Left lung (tissue), 10 donors: ENCODE results near the gene DISC1. TPM values are rescaled to one million over a fixed set of nuclear protein-coding genes. Genes with fewer than 3 reads are reported as not detected.
A peak's percentile ranks its signal among the peaks of the same experiment; 100 is the strongest.

Source experiments
- ATAC-seq: fragments of 200-7000 bp; cut with Tn5 transposase; one replicate; pipeline ENCODE4 v1.9.1; 2020; ENCODE audit warnings: moderate library complexity
- DNase-seq, 4 donors: peaks; one replicate each; pipeline ENCODE4 v3.0.0-alpha.2; 2013 to 2020
- H3K27ac ChIP-seq, 2 donors: fragments of 200-600 bp; sonication (generic) in 1 of 2; one replicate each; pipeline versions ENCODE4 v1.5.0 to v1.8.0; 2020 to 2021
- H3K27me3 ChIP-seq, 2 donors: fragments of 200-600 bp; sonication (generic) in 1 of 2; one replicate each; pipeline versions ENCODE4 v1.5.0 to v1.8.0; 2020 to 2021
- H3K36me3 ChIP-seq, 2 donors: fragments of 200-600 bp; sonication (generic) in 1 of 2; one replicate each; pipeline versions ENCODE4 v1.5.0 to v1.8.0; 2020 to 2021
- H3K4me1 ChIP-seq, 2 donors: fragments of 200-600 bp; one replicate each; pipeline ENCODE4 v1.8.0; 2021
- H3K4me3 ChIP-seq, 2 donors: fragments of 200-600 bp; sonication (generic) in 1 of 2; one replicate each; pipeline versions ENCODE4 v1.5.0 to v1.8.0; 2020 to 2021; ENCODE audit warnings: mild to moderate bottlenecking in 1 of 2
- H3K9me3 ChIP-seq, 2 donors: fragments of 200-600 bp; sonication (generic) in 1 of 2; one replicate each; pipeline versions ENCODE4 v1.5.0 to v1.8.0; 2020 to 2021
- CTCF ChIP-seq, 2 donors: fragments of 200-600 bp; sonication (generic) in 1 of 2; IDR thresholded peaks; one replicate each; pipeline versions ENCODE4 v1.5.0 to v1.8.0; 2021; ENCODE audit warnings: antibody characterized with exemption in 2 of 2
- intact Hi-C, 2 donors: fragments of 100-400 bp; cut with DNase I; formaldehyde crosslinking; loops; one replicate each; pipeline versions ENCODE4 v1.11.2 to v1.14.2; 2022
- polyA plus RNA-seq, 6 donors: library from polyadenylated mRNA; unstranded; fragments of 120-200 nt; gene quantifications; one replicate each; pipeline ENCODE4 v1.2.1, GENCODE V29; 2013; ENCODE audit not compliant: insufficient read length in 6 of 6
- total RNA-seq, 2 donors: library from RNA; stranded (reverse); fragmentation: NEBNext Ultra II Directional; extraction: Animal tissue kit (Norgen Biotek cat#: 25700); gene quantifications; one replicate each; pipeline ENCODE4 v1.2.1, GENCODE V29; 2021
- donor health status: DM: no; HTN: yes; CAD: no.
- donor health status: DM: no; HTN: no; CAD: no.

The DISC1 gene
- total and polyA plus RNA-seq, 8 donors: 3.9 to 11.7 (median 10.5) TPM

DNA sequence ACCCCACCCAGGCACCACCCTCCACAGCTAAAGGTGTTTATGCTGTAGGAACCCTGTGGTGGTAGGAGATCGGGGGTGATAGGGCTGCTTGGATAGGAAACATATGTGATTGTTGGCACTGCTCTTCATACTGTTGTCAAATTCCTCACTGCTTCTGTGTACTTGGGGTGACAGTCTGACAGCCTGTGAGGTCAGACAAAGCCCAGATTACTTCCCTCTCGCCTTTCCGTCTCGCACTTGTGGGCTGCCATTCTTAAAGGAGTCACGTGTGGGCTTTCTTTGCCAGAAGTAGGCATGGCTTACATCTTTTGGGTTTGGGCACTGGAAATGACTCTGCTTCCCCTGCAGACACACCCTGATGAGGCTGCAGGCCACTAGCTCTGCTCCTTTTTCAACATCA is 363.8 kb downstream of the DISC1 start:
- intact Hi-C loops: no loop called here
- Histone ChIP-seq H3K27ac (peak overlapping the region in 1 of 2 donors; percentile 5), H3K4me3 (no peak overlapping the region), H3K36me3 (no peaks in the 10 kb centered on the region), H3K9me3 (no peaks in the 10 kb centered on the region), H3K27me3 (no peaks in the 10 kb centered on the region), H3K4me1 (no peaks in the 10 kb centered on the region)
- ATAC-seq (peak; percentile 37), DNase-seq (no peak)
- TF ChIP-seq CTCF (IDR thresholded peaks at IDR 0.05): no peak

DNA sequence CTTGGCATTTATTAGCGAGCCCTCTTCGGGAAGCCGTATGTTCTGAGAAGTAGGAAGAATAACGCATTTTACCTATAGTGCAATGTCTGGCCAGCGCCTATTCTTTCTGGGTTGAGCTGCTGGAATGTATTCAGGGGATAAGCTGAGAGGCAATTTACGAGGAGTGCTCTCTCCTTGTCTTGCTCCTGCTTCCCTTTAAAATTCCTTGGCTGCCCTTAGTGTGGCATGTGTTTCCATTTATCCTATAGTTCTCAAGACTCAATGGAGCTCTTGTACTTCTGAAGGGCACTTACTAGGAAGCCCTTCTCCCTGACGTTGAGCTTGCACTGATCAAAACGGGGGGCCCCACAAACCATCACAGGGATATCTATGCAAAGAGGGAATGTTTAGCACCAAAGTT is 364.6 kb downstream of the DISC1 start:
- ATAC-seq: no peak
- no peak for TF ChIP-seq CTCF (IDR thresholded peaks at IDR 0.05)

GRCh38 chr1:231993968-231994455 is 367.4 kb downstream of the DISC1 start:
- Histone ChIP-seq H3K4me1 (no peaks in the 10 kb centered on the region), H3K4me3 (no peak overlapping the region), H3K27me3 (no peaks in the 10 kb centered on the region), H3K9me3 (no peaks in the 10 kb centered on the region), H3K36me3 (no peaks in the 10 kb centered on the region), H3K27ac (no peak overlapping the region)
- intact Hi-C loops: no loop called here
- TF ChIP-seq CTCF (IDR thresholded peaks at IDR 0.05): no peak
- DNase-seq: no peak
- ATAC-seq: no peak

More for the DNA sequence above, 364.6 kb downstream of the DISC1 start:
- H3K27ac ChIP-seq: peak overlapping the region in 1 of 2 donors; percentile 5
- H3K27me3 ChIP-seq: no peaks in the 10 kb centered on the region
- intact Hi-C loops: no loop called here
- DNase-seq: no peak
- no peak overlapping the region for H3K4me3 ChIP-seq
- H3K36me3 ChIP-seq: no peaks in the 10 kb centered on the region
- no peaks in the 10 kb centered on the region for H3K9me3 ChIP-seq
- H3K4me1 ChIP-seq: no peaks in the 10 kb centered on the region

DNA sequence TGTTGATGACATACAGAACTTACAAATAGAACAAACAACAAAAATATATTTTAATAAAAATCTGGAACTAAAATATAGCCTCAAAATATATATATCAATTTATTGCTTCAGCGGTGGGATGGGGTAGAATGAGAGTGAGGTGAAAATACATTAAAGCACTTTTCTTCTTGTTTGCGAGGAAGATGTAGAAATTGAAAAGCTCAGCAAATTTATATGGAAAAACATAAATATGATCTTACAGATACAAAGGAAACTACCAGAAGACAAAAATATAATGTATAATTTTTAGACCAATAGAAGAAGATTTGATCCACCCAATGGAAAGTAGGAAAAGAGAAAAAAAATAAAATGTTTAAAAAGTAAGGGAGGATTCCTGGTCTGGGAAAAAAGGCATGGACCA is 372.2 kb downstream of the DISC1 start:
- Histone ChIP-seq H3K9me3 (no peaks in the 10 kb centered on the region), H3K27ac (no peak overlapping the region), H3K4me1 (no peaks in the 10 kb centered on the region), H3K36me3 (no peaks in the 10 kb centered on the region), H3K4me3 (no peak overlapping the region), H3K27me3 (no peaks in the 10 kb centered on the region)
- TF ChIP-seq CTCF (IDR thresholded peaks at IDR 0.05): no peak
- DNase-seq: no peak
- intact Hi-C loops: no loop called here
- no peak for ATAC-seq

DNA sequence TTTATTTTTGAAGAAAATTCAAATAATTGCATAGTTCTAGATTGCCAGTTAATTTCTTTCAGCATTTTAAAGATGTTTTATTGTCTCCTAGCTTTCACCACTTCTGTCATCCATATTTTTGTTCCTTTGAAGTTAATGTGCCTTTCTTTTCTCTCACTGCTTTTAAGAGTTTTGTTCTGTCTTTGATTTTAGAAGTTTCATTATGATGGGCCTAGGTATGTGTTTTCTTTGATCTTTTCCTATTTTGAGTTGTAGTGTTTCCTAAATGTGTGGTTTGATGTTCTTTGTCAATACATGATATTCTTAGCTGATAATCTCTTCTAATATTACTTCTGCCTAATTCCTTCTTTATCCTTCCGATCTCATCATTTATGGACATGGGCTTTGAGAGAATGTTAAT is 378.7 kb downstream of the DISC1 start:
- no peaks in the 10 kb centered on the region for H3K27me3 ChIP-seq
- intact Hi-C loops: no loop called here
- H3K27ac ChIP-seq: no peak overlapping the region
- H3K4me1 ChIP-seq: no peaks in the 10 kb centered on the region
- DNase-seq: no peak
- no peaks in the 10 kb centered on the region for H3K9me3 ChIP-seq
- no peaks in the 10 kb centered on the region for H3K36me3 ChIP-seq
- no peak overlapping the region for H3K4me3 ChIP-seq
- ATAC-seq: no peak
- TF ChIP-seq CTCF (IDR thresholded peaks at IDR 0.05): no peak
